GM15510 (cell line): ENCODE results near the gene CHN2.

Source experiments
- POLR2A ChIP-seq: IDR thresholded peaks from 3 replicates; pipeline ENCODE4 v1.6.1; 2011; ENCODE audit warnings: borderline replicate concordance; ENCODE audit not compliant: insufficient read length; ENCODE audit errors: extremely low read depth

Gene CHN2

DNA sequence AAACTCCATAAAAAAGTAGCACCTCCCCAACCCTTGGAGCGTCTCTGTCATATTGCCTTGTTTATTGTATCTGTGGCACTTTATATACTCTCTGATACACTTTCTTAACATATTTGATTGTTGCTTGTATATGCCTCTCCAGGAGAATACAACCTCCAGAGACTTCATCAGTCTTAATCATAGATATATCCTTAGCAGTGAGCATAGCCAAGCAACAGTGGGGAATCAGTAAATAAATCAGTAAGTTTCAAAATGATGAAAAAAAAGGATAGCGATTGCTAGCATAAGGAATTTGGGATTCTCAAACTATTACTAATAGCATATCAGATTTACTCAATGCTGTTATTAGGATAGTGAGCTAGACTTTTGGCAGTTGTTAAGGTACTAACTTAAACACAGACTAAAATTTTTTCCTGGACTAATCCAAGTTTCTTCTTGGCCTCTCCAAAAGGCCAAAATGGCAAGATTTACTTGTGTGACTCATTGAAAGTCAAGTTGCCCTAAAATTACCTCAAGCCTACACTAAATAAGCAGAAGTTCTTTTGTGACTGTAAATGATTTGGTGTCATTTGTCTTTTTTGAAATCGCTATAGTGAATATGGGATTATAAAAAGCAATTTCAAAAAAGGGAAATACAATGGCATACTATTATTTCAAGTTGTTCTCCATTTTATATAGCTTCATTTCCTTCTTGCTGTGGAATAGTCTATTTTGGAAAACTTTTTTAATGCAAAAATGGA is 177.9 kb downstream of the CHN2 start:
- no peak for TF ChIP-seq POLR2A

DNA sequence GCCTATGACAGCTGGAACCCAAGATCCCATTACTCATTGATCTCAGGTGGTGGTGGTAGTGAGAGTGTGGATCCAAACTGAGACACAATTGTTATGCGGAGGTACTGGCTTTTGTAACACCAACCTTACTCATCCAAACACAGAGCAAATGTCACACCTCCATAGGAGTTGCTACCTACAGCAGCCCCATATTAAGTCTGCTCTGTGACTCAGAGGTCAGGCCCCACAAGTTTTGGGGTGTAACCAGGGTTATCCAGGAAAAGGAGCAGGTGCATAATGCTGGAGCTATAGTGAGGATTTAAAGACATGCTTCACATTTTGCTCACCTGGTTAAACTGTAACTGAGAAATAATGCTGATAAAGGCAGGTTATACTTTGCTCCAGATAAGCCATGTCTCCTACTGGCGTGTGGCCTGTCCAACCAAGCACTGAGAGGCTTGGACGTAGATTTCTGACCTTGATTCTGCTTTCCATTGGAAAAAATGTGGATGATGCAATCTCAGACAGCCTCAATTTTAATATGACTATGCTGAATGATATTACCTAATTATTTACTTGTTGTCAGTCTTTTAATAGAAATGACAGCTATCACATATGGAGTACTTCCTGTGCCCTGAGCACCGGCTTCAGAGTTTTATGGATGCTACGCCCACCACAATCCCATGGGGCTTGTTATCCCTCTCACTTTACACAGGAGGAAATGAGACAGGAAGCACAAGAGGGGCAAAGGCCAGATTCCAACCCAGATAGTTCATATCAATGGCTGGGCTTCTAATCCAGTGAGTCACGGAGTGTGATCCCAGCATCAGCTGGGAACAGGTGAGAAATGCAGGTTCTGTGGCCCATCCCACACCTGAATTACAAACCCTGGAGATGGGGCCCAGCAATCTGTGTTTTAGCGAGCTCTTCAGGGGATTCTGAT is 181.3 kb downstream of the CHN2 start:
- no peak for TF ChIP-seq POLR2A

DNA sequence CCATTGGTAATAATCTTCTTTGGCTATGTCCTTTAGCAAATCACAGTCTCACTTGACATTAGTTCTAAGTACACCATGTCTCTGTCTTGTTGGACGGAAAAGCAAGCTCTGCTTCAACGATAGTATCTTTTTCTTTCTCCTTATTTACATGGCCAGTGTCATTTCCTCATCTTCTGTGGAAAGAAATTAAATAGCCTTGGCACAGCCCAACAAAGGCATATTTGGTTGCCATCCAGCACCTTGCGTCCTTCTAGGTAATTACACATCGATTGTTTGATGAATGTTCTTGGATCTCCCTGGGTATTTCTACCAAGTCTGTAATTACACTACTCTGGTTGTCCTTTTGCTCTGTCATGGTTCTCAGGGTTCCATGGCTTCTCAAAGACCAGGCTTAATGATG is 183.1 kb downstream of the CHN2 start:
- no peak for TF ChIP-seq POLR2A

DNA sequence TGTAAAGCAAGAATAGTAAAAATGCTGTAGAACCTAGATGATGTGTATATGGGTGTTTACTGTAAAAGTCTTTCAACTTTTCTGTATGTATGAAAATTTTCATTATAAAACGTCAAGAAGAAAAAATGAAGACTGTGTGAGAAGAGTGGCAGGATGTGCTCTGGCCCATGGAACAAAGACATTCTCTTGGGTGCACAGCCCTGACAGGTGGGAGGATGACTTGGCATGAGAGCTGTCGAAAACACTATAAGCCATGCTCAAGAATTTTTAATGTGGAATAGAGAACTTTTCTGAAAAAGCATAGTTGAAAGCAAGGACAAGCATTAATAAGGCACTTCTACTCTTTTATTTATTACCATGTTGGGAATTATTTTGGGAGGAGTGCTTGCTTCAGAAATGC is 185.0 kb downstream of the CHN2 start:
- TF ChIP-seq POLR2A, result no peak

DNA sequence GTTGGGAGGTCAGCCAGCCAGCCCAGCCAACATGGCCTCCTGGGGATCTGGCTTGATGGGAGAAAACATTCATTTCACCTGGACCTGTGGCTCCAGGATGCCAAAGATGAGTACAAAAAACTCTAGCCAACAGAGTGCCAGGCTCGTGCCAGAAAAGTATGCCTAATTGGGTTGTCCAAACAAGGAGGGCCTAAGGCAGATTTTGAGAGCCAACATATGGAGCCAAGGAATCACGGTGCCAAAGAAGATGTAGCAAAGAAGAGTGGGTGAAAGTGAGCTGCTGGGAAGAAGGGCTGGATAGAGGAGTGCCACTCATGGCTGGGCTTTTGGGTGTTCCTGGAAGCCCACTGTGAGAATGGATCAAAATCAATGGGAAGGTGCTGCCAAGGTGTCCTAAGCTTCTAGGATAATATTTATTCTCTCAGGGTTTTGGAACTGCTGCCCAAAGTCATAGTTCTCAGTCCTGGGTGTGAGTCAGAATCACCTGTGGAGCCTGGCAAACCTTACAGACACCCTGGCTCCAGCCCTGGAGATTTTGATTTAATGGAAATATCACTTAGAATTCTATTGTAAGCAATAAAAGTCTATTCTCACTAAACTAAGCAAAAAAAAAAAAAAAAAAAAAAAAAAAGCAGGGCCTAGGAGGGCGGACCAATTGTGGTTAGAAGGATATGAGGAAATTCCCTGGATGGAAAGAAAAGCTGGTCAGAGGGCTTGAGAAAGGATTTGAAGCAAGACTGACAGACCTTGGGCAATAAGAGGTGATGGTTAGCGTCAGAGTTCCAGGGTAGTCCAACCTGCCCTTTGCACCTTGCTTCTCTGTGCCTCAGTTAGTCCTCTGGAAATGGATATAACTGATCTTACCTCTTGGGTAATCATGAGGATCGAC is 186.9 kb downstream of the CHN2 start:
- TF ChIP-seq POLR2A, result no peak

DNA sequence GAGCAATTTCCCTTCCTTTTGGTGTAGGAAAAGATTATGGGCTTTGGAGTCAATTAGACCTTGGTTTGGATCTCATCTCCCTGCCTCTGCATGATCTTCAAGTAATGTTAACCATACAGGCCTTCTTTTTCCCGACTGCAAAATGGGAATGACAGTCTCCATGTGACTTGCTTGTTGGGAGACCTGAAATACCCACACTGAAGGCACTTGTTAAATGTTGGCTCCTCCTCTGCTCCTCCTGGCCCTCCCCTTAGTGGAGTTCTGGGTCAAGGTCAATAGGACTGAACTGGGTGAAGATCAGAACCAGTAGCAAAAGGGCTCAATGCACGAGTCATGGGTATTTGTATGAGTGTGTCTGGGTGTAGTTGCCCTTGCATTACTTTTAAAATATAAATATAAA is 189.7 kb downstream of the CHN2 start:
- no peak for TF ChIP-seq POLR2A

DNA sequence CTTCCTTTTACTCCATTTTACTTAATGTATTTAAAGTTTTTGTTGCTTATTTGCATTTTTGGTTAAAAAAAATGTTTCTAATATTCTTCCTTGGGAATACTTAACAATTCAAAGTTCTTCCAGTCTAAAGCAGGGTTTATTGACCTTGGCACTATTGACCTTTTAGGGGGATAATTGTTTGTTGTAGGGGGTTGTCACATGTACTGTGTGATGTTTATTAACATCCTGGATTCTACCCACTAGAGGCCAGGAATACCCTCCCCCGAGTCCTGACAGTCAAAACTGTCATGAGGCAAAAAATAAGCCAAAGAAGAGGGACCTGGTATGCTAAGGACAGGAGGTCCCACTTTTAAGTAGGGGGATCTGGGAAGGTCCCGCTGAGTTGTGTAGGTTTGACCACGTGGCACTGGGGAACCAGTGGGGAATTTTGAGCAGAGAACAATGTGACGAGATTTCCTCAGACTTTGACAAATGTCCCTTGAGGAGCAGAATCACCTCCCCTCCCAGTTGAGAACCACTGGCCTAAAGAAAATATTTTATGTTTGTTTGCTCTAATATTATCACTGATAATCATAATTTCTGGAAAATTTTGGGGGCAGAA is 190.7 kb downstream of the CHN2 start:
- TF ChIP-seq POLR2A, result no peak

DNA sequence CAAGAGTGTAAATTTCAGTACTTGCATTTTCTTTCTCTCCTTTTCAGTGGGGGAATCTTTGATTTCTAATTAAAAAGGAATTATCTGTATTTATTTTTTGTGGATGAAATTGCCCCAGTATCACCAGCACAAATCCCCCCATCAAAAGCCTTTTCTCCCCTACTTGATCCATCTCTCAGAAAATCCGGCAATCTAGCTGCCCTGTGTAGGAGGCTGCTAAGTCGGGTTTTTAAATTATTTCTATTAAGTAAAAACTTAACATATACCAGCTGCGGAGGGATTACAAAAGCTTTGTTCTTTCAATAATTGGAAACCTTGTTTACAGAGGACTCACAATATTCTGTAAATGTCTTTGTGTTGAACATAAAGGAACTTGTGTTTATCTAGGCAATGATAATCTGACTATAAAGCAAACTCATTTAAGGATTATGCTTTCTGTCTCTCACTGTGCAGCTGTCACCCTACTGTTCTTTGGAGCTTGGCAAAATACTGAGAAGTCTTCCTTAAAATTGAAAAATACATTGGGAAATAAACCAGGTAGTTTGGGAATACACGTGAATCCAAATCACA is 191.7 kb downstream of the CHN2 start:
- no peak for TF ChIP-seq POLR2A

DNA sequence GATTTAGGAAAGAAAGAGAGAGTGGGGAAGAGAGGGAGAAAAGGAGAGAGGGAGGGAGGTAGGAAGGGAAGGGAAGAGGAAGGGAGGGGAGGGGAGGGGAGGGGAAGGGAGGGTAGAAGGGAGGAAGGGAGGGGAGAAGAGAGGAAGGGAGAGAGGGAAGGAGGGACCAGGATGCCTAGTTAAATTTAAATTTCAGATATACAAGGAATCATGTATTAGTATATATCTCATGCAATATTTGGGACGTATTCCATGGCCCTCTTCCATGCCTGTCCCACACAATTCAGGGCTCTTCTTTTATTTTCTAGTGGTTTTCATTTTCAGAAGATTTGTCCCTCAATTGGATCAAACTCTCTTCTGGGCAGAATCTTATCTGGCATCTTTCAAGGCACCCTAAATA is 196.7 kb downstream of the CHN2 start:
- no peak for TF ChIP-seq POLR2A

DNA sequence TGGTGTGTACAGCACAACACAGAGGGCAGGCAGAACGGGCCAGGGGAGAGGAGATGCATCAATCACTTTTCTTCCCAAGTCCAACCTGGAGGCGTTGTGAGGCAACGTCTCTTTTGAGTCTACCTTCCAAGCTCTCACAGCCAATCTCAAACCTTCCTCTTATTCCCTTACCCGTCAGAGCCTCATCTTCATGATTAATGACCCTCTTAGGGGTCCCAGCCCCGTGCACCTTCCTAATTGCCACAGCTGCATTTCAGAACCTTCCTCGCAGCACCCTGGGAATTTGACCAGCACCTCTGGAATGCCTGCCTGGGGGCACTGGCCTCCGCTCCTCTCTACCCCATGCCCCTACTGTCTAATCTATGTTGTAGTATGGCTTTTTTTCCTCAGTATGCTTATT is 199.7 kb downstream of the CHN2 start:
- TF ChIP-seq POLR2A, result no peak

DNA sequence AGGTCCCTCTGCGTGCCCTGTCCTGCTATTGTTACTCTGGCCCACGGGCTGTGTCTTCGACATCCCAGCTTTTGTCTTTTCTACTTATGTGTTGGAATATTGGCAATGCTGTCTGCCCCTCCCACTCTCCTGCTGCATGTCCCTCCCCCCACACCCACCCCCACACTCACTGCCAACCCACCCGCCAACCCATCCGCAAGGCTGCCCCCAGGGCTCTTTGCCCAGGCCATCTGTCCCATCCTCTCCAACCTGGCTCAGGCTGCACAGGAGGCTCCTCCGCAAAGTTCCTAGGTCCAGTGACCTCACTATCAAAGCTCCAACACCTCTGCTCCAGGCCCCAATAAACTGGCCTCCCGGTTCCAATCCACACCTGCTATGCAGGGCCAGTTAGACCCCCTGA is 202.0 kb downstream of the CHN2 start:
- no peak for TF ChIP-seq POLR2A

DNA sequence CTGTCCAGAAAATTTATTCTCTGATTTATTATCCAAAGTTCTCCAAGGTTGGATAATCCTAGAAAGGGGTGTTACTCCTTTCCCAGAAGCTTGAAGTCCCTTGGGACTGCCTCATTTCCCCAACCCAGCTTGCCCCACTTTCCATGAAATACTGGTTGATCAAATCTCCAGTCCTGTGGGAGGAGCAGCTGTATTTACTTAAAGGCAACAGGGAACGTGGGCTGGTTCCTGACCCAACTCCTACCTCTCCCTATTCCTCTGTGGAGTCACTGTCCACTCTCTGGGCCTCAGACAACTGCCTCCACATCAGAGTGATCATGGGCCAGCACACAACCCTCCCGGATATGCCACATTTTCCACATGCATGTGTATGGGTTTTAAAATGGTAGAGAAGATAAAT is 202.8 kb downstream of the CHN2 start:
- no peak for TF ChIP-seq POLR2A

DNA sequence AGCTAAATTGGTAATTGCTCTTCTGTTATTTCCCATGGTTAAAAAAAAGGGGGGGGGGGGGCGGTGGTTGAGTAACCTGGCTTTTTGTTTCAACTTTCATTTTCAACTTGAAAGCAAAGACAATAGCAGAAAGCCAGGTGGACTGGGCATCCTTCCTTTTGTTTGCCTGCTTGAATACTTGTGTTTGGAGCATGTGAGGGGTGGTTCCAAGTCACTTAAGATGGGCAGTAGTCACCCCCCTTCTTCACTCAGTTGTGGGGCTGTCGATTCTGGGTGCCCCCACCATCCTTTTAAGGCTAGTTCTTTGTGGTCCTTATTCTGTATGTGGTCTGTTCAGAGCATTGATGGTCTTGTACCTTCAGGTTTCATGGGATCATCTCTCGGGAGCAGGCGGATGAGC is 203.4 kb downstream of the CHN2 start:
- TF ChIP-seq POLR2A, result no peak

DNA sequence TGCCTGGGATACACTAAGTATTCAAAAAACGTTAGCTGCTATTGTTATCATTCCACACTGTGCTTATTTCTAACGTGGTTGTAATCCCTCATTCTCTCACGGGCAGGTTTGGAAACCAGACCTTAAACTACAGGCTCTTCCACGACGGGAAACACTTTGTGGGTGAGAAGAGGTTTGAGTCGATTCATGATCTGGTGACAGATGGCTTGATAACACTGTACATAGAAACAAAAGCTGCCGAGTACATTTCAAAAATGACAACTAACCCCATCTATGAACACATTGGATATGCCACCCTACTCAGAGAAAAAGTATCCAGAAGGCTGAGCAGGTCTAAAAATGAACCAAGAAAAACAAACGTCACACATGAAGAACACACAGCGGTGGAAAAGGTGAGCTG is 205.9 kb downstream of the CHN2 start:
- no peak for TF ChIP-seq POLR2A
